Measurements from ENCODE around the gene KIT.

DNA sequence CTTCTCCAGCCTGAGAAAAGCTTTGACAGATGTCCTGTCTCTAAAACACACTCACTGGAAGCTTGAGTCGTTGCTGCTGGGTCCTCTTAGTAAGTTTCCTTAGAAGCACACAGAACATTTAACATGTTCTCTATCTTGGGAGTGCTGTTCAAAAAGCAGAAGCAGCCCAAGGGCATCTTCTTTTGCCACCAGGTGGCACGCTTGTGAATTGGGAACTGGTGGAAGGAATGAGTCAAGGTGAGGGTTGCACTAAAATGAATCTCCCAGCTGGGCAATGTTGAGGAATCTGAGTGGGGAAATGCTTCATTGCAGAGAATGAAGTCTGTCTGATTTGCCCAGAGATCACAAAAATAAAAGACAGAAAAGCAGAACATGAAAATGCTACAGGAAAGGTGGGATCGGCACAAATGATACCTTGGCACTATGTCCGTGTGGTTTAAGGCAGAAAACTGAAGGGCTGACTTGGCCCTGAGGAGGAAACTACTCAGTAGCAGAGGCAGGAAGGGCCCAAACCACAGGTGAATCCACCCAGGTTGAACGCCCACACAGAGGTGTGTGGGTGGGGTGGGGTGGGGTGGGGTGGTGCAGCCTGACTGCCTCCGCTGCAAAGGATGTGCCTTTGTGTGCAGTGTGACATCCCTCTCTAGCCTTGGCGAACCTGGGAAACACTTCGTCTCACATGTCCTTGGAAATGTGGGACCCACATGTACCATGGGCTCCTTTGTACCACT, 26.0 kb downstream of the KIT start:
- TF ChIP-seq, protein P1, sequence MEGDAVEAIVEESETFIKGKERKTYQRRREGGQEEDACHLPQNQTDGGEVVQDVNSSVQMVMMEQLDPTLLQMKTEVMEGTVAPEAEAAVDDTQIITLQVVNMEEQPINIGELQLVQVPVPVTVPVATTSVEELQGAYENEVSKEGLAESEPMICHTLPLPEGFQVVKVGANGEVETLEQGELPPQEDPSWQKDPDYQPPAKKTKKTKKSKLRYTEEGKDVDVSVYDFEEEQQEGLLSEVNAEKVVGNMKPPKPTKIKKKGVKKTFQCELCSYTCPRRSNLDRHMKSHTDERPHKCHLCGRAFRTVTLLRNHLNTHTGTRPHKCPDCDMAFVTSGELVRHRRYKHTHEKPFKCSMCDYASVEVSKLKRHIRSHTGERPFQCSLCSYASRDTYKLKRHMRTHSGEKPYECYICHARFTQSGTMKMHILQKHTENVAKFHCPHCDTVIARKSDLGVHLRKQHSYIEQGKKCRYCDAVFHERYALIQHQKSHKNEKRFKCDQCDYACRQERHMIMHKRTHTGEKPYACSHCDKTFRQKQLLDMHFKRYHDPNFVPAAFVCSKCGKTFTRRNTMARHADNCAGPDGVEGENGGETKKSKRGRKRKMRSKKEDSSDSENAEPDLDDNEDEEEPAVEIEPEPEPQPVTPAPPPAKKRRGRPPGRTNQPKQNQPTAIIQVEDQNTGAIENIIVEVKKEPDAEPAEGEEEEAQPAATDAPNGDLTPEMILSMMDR (IDR thresholded peaks at IDR 0.05), result peak in 2 of 3 experiments; percentile 11 to 30
- no peak for TF ChIP-seq POLR2A (IDR thresholded peaks at IDR 0.05; ENCODE audit: low read depth)
